MV-4-11 (cell line): Measurements from ENCODE around the gene NOTCH3.

Source experiments
- DNase-seq: peaks from one replicate; lab custom pipeline; 2025; lab: John Stamatoyannopoulos, UW

NOTCH3 gene

GRCh38 chr19:15200553-15201364 is at the start of gene NOTCH3:
Gene NOTCH3 (minus strand): TSS chr19:15200995. CDS start chr19:15200905, 90 bp downstream.
- no peak for DNase-seq

GRCh38 chr19:15250640-15250993 is 49.8 kb upstream of the NOTCH3 start:
- no peak for DNase-seq

GRCh38 chr19:15249972-15250639 is 49.3 kb upstream of the NOTCH3 start:
- DNase-seq, result no peak

GRCh38 chr19:15249528-15249874 is 48.7 kb upstream of the NOTCH3 start:
- DNase-seq, result no peak

- no peak for DNase-seq
Measured at GRCh38 chr19:15248648-15249527, 48.1 kb upstream of the NOTCH3 start.

- no peak for DNase-seq
Measured at GRCh38 chr19:15248106-15248505, 47.3 kb upstream of the NOTCH3 start.

- no peak for DNase-seq
Measured at GRCh38 chr19:15247107-15248014, 46.6 kb upstream of the NOTCH3 start.

GRCh38 chr19:15246198-15246481 is 45.3 kb upstream of the NOTCH3 start:
- DNase-seq, result no peak

- DNase-seq, result no peak
Measured at GRCh38 chr19:15245370-15246197, 44.8 kb upstream of the NOTCH3 start.

GRCh38 chr19:15244808-15245207 is 44.0 kb upstream of the NOTCH3 start:
- DNase-seq, result no peak

GRCh38 chr19:15244106-15244803 is 43.5 kb upstream of the NOTCH3 start:
- no peak for DNase-seq

GRCh38 chr19:15243236-15243957 is 42.6 kb upstream of the NOTCH3 start:
- DNase-seq, result no peak

GRCh38 chr19:15241259-15241910 is 40.6 kb upstream of the NOTCH3 start:
- DNase-seq, result no peak

GRCh38 chr19:15240515-15240914 is 39.7 kb upstream of the NOTCH3 start:
- DNase-seq, result no peak

- DNase-seq, result no peak
Measured at GRCh38 chr19:15239337-15239949, 38.6 kb upstream of the NOTCH3 start.

- no peak for DNase-seq
Measured at GRCh38 chr19:15238639-15239155, 37.9 kb upstream of the NOTCH3 start.

GRCh38 chr19:15237759-15238638 is 37.2 kb upstream of the NOTCH3 start:
- DNase-seq, result no peak
